Liver (tissue), 9 donors: Measurements from ENCODE around the gene GPR87. TPM values are rescaled to one million over a fixed set of nuclear protein-coding genes. Genes with fewer than 3 reads are reported as not detected.

Experiments
- DNase-seq: peaks from one replicate; pipeline ENCODE4 v3.0.0-alpha.2; 2017; ENCODE audit warnings: low spot score
- H3K27ac ChIP-seq, 2 donors: one replicate each; pipeline ENCODE4 v1.7.0; 2013; ENCODE audit warnings: inconsistent platforms in 2 of 2, low read length in 2 of 2, control low read depth in 1 of 2, low read depth in 1 of 2, mild to moderate bottlenecking in 1 of 2
- H3K27me3 ChIP-seq, 4 donors: one replicate each; pipeline versions ENCODE4 v1.6.1 to v1.7.0; 2013; ENCODE audit warnings: low read length in 3 of 4, inconsistent platforms in 1 of 4, mild to moderate bottlenecking in 1 of 4, moderate library complexity in 1 of 4; ENCODE audit not compliant: control insufficient read depth in 4 of 4, insufficient read depth in 4 of 4
- H3K36me3 ChIP-seq, 4 donors: one replicate each; pipeline versions ENCODE4 v1.6.1 to v1.7.0; 2013; ENCODE audit warnings: low read length in 3 of 4, mild to moderate bottlenecking in 3 of 4, low read depth in 1 of 4, moderate library complexity in 1 of 4; ENCODE audit not compliant: control insufficient read depth in 4 of 4, insufficient read depth in 3 of 4
- H3K4me1 ChIP-seq, 4 donors: one replicate each; pipeline versions ENCODE4 v1.6.1 to v1.7.0; 2013; ENCODE audit warnings: low read length in 3 of 4, mild to moderate bottlenecking in 3 of 4, moderate library complexity in 1 of 4; ENCODE audit not compliant: control insufficient read depth in 4 of 4, insufficient read depth in 4 of 4
- H3K4me3 ChIP-seq, 3 donors: one replicate each; pipeline versions ENCODE4 v1.6.1 to v1.7.0; 2013; ENCODE audit warnings: low read length in 3 of 3, control low read depth in 1 of 3, low read depth in 1 of 3, mild to moderate bottlenecking in 1 of 3
- H3K9ac ChIP-seq, 2 donors: one replicate each; pipeline ENCODE4 v1.7.0; 2013; ENCODE audit warnings: low read length in 2 of 2, mild to moderate bottlenecking in 2 of 2, moderate library complexity in 2 of 2, control low read depth in 1 of 2, low read depth in 1 of 2
- H3K9me3 ChIP-seq, 4 donors: one replicate each; pipeline versions ENCODE4 v1.6.1 to v1.7.0; 2013; ENCODE audit warnings: low read length in 3 of 4; ENCODE audit not compliant: control insufficient read depth in 4 of 4
- ATF3 ChIP-seq: IDR thresholded peaks from 2 replicates; pipeline ENCODE4 v1.6.1; 2016; ENCODE audit warnings: antibody characterized with exemption
- EGR1 ChIP-seq, 2 donors: IDR thresholded peaks; 2 replicates each; pipeline ENCODE4 v1.6.1; 2016 to 2018; ENCODE audit warnings: antibody characterized with exemption in 2 of 2, low read depth in 2 of 2
- FOXA1 ChIP-seq: IDR thresholded peaks from 2 replicates; pipeline ENCODE4 v1.6.1; 2016; ENCODE audit warnings: antibody characterized with exemption
- FOXA2 ChIP-seq: IDR thresholded peaks from 2 replicates; pipeline ENCODE4 v1.6.1; 2016; ENCODE audit warnings: antibody characterized with exemption
- GABPA ChIP-seq, 2 donors: IDR thresholded peaks in 1 of 2; conservative IDR thresholded peaks in 1 of 2; 2 replicates each; pipeline ENCODE4 v1.6.1; 2016; ENCODE audit warnings: antibody characterized with exemption in 2 of 2, mild to moderate bottlenecking in 1 of 2, moderate library complexity in 1 of 2
- HNF4A ChIP-seq, 2 donors: conservative IDR thresholded peaks; 2 replicates each; pipeline ENCODE4 v1.6.1; 2016; ENCODE audit warnings: antibody characterized with exemption in 2 of 2, mild to moderate bottlenecking in 2 of 2
- HNF4G ChIP-seq: IDR thresholded peaks from 2 replicates; pipeline ENCODE4 v1.6.1; 2016; ENCODE audit warnings: antibody characterized with exemption
- JUND ChIP-seq, 2 donors: IDR thresholded peaks; 2 replicates each; pipeline ENCODE4 v1.6.1; 2016; ENCODE audit warnings: antibody characterized with exemption in 2 of 2
- MAX ChIP-seq: IDR thresholded peaks from 2 replicates; pipeline ENCODE4 v1.6.1; 2016; ENCODE audit warnings: antibody characterized with exemption
- NR2F2 ChIP-seq: IDR thresholded peaks from 2 replicates; pipeline ENCODE4 v1.6.1; 2016; ENCODE audit warnings: antibody characterized with exemption
- RAD21 ChIP-seq, 2 donors: IDR thresholded peaks; 2 replicates each; pipeline ENCODE4 v1.6.1; 2016; ENCODE audit warnings: antibody characterized with exemption in 2 of 2, mild to moderate bottlenecking in 2 of 2
- RXRA ChIP-seq, 2 donors: IDR thresholded peaks; 2 replicates each; pipeline ENCODE4 v1.6.1; 2017 to 2018; ENCODE audit warnings: antibody characterized with exemption in 2 of 2, mild to moderate bottlenecking in 1 of 2
- SP1 ChIP-seq: IDR thresholded peaks from 2 replicates; pipeline ENCODE4 v1.6.1; 2018; ENCODE audit warnings: antibody characterized with exemption, mild to moderate bottlenecking
- TAF1 ChIP-seq: conservative IDR thresholded peaks from 2 replicates; pipeline ENCODE4 v1.6.1; 2016; ENCODE audit warnings: antibody characterized with exemption, mild to moderate bottlenecking
- YY1 ChIP-seq: IDR thresholded peaks from 2 replicates; pipeline ENCODE4 v1.6.1; 2016; ENCODE audit warnings: antibody characterized with exemption, mild to moderate bottlenecking
- WGBS: extraction: QIAGEN DNeasy Blood & Tissue Kit; methylation state at CpG from one replicate; pipeline ENCODE4 v1.1.7; 2013; 5-methylcytosine and 5-hydroxymethylcytosine counted together
- polyA plus RNA-seq, 2 donors: library from polyadenylated mRNA; stranded (reverse) in 1 of 2; unstranded in 1 of 2; fragments of 200-250 nt in 1 of 2; fragments of >200 nt in 1 of 2; fragmentation: Nextera tagmentation in 1 of 2; extraction: Ambion mirVana in 1 of 2; gene quantifications; one replicate each; pipeline versions ENCODE4 v1.2.1 to v1.2.3, GENCODE V29; 2013 to 2015
- total RNA-seq, 2 donors: library from RNA; depleted of rRNA; stranded (reverse); fragments of >200 nt; gene quantifications; one replicate each; pipeline ENCODE4 v1.2.3, GENCODE V29; 2014
- TF ChIP-seq, protein P1 (sequence below): fragments of 150-350 bp; IDR thresholded peaks from 2 replicates; pipeline ENCODE4 v1.5.1; 2017; ENCODE audit warnings: improper control_type of control experiment, low read depth, low read length; ENCODE audit not compliant: missing input control
- TF ChIP-seq, protein P2 (sequence below): IDR thresholded peaks from 2 replicates; pipeline ENCODE4 v1.6.1; 2016; ENCODE audit warnings: antibody characterized with exemption, mild to moderate bottlenecking
- TF ChIP-seq, protein P3 (sequence below): IDR thresholded peaks from 2 replicates; pipeline ENCODE4 v1.6.1; 2016; ENCODE audit warnings: antibody characterized with exemption
- donor health status: healthy.
- donor health status: healthy.
- donor health status: healthy.
- donor health status: healthy.
- donor health status: healthy.

GPR87 gene
- total and polyA plus RNA-seq, 4 donors, result not detected

DNA sequence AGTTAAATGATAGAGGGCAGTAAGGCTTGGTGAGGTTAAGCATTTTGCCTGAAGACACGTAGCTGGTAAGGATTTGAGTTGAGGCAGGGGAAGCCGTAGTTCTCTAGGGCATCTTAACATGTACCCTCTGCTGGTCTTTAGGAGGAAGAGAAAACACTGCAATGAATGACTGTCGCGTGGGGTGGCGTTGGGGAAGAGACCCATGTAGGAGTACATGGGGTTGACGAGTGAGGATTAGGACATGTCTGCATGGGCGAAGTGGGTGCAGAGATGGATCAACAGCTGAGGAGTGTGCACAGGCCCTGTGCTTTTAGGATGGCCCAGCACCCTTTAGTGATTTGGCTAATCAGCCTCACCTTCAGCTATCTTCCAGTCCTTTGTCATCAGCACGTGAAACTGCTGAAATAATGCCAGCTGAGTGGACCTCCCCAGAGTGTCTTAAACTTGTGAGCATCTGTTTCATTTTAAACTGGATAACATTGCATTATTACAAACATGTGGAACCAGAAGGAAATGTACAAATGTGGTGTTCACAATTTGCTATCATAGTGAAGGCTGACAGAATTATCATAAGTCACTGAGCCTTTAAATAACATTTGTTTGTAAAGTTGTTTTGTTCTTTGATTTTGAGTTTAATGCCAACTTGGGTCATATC lies 53.6 kb downstream of the GPR87 start:
- TF ChIP-seq, protein P1, sequence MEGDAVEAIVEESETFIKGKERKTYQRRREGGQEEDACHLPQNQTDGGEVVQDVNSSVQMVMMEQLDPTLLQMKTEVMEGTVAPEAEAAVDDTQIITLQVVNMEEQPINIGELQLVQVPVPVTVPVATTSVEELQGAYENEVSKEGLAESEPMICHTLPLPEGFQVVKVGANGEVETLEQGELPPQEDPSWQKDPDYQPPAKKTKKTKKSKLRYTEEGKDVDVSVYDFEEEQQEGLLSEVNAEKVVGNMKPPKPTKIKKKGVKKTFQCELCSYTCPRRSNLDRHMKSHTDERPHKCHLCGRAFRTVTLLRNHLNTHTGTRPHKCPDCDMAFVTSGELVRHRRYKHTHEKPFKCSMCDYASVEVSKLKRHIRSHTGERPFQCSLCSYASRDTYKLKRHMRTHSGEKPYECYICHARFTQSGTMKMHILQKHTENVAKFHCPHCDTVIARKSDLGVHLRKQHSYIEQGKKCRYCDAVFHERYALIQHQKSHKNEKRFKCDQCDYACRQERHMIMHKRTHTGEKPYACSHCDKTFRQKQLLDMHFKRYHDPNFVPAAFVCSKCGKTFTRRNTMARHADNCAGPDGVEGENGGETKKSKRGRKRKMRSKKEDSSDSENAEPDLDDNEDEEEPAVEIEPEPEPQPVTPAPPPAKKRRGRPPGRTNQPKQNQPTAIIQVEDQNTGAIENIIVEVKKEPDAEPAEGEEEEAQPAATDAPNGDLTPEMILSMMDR, result no peak
- TF ChIP-seq FOXA2 (no peak), YY1 (no peak), HNF4G (no peak), TAF1 (no peak), RXRA (IDR thresholded peaks at IDR 0.05) (no peak), EGR1 (IDR thresholded peaks at IDR 0.05; ENCODE audit: low read depth in 2 of 2) (no peak), JUND (IDR thresholded peaks at IDR 0.05) (no peak), MAX (no peak)
- TF ChIP-seq, protein P2, sequence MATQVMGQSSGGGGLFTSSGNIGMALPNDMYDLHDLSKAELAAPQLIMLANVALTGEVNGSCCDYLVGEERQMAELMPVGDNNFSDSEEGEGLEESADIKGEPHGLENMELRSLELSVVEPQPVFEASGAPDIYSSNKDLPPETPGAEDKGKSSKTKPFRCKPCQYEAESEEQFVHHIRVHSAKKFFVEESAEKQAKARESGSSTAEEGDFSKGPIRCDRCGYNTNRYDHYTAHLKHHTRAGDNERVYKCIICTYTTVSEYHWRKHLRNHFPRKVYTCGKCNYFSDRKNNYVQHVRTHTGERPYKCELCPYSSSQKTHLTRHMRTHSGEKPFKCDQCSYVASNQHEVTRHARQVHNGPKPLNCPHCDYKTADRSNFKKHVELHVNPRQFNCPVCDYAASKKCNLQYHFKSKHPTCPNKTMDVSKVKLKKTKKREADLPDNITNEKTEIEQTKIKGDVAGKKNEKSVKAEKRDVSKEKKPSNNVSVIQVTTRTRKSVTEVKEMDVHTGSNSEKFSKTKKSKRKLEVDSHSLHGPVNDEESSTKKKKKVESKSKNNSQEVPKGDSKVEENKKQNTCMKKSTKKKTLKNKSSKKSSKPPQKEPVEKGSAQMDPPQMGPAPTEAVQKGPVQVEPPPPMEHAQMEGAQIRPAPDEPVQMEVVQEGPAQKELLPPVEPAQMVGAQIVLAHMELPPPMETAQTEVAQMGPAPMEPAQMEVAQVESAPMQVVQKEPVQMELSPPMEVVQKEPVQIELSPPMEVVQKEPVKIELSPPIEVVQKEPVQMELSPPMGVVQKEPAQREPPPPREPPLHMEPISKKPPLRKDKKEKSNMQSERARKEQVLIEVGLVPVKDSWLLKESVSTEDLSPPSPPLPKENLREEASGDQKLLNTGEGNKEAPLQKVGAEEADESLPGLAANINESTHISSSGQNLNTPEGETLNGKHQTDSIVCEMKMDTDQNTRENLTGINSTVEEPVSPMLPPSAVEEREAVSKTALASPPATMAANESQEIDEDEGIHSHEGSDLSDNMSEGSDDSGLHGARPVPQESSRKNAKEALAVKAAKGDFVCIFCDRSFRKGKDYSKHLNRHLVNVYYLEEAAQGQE, result no peak
- DNase-seq, result no peak
- no peak overlapping the region for H3K4me3 ChIP-seq
- H3K9ac ChIP-seq, result no peak overlapping the region
- no peaks in the 10 kb centered on the region for H3K27me3 ChIP-seq
- 86% methylated on average over 8 of the region's 8 CpGs for WGBS
- no peaks in the 10 kb centered on the region for H3K4me1 ChIP-seq
- H3K9me3 ChIP-seq, result no peaks in the 10 kb centered on the region
- no peaks in the 10 kb centered on the region for H3K36me3 ChIP-seq
- H3K27ac ChIP-seq, result no peak overlapping the region

GRCh38 chr3:151259664-151260063 lies 57.0 kb downstream of the GPR87 start:
- H3K9me3 ChIP-seq, result no peaks in the 10 kb centered on the region
- DNase-seq, result no peak
- no peaks in the 10 kb centered on the region for H3K36me3 ChIP-seq
- H3K4me3 ChIP-seq, result no peak overlapping the region
- H3K4me1 ChIP-seq, result peaks cover 0 to 1% (median 0%) of the 10 kb centered on the region in 4 donors
- TF ChIP-seq, protein P3, sequence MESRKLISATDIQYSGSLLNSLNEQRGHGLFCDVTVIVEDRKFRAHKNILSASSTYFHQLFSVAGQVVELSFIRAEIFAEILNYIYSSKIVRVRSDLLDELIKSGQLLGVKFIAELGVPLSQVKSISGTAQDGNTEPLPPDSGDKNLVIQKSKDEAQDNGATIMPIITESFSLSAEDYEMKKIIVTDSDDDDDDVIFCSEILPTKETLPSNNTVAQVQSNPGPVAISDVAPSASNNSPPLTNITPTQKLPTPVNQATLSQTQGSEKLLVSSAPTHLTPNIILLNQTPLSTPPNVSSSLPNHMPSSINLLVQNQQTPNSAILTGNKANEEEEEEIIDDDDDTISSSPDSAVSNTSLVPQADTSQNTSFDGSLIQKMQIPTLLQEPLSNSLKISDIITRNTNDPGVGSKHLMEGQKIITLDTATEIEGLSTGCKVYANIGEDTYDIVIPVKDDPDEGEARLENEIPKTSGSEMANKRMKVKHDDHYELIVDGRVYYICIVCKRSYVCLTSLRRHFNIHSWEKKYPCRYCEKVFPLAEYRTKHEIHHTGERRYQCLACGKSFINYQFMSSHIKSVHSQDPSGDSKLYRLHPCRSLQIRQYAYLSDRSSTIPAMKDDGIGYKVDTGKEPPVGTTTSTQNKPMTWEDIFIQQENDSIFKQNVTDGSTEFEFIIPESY, result no peak
- TF ChIP-seq EGR1 (IDR thresholded peaks at IDR 0.05; ENCODE audit: low read depth in 2 of 2) (no peak), FOXA1 (no peak), NR2F2 (no peak), TAF1 (no peak), MAX (no peak), ATF3 (no peak), HNF4A (conservative IDR thresholded peaks at IDR 0.05) (no peak), RXRA (IDR thresholded peaks at IDR 0.05) (no peak), JUND (IDR thresholded peaks at IDR 0.05) (no peak), FOXA2 (no peak), HNF4G (no peak), YY1 (no peak), SP1 (no peak), GABPA (IDR thresholded peaks at IDR 0.05 in 1 of 2, conservative IDR thresholded peaks at IDR 0.05 in 1 of 2) (no peak), RAD21 (IDR thresholded peaks at IDR 0.05) (no peak)
- TF ChIP-seq, protein P1, result no peak
- no peaks in the 10 kb centered on the region for H3K27me3 ChIP-seq
- 63% methylated on average over 3 of the region's 3 CpGs for WGBS
- H3K9ac ChIP-seq, result no peak overlapping the region
- no peak overlapping the region for H3K27ac ChIP-seq
